NCI-H2171 (cell line): Measurements from ENCODE around the gene ASMTL.
"Not testable (repeated sequence)": the region's sequence is repeated elsewhere in the genome, so short reads cannot be mapped to it uniquely, and the experiment has no call there.

Experiments
- DNase-seq: peaks from one replicate; lab custom pipeline; 2025; lab: John Stamatoyannopoulos, UW

ASMTL gene

DNA sequence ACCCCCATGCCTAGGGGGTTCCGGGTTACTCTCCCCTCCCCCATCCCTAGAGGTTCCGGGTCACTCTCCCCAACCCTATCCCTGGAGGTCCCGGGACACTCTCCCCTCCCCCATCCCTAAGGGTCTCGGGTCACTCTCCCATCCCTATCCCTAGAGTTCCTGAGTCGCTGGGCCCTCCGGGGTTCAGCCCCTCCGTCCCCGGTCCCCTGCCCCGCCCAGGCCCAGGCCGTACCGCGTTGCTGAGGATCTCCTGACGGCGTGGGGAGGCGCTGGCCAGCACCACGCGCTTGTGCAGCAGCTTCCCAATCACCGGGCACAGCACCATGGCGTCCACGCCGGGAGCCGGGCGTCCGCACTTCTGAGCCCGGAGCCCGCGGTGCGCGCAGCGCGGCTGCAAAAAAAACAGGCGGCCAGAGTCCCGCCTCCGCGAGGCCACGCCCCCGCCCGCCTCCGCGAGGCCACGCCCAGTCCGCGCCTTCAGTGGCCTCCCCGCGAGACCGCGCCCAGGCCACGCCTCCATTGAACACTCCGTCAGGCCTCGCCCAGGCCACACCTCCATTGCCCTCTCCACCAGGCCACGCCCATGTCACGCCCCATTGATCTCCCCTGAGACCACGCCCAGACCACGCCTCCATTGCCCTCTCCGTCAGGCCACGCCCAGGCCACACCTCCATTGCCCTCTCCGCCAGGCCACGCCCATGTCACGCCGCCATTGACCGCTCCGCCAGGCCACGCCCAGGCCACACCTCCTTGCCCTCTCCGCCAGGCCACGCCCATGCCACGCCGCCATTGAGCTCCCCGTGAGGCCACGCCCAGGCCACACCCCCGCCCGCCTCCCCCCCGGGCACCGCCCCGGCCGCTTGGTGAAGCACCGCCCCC, at the start of gene ASMTL:
Gene ASMTL (minus strand): TSS at position 394 of the 879 bp plus-strand sequence. CDS start 69 bp downstream, at position 325.
- no peak for DNase-seq

GRCh38 chrX:1502241-1502640, 49.5 kb upstream of the ASMTL start:
- peak; percentile 0 for DNase-seq

- no peak for DNase-seq
These were observed 48.3 kb upstream of the ASMTL start for GRCh38 chrX:1500701-1501624.

DNA sequence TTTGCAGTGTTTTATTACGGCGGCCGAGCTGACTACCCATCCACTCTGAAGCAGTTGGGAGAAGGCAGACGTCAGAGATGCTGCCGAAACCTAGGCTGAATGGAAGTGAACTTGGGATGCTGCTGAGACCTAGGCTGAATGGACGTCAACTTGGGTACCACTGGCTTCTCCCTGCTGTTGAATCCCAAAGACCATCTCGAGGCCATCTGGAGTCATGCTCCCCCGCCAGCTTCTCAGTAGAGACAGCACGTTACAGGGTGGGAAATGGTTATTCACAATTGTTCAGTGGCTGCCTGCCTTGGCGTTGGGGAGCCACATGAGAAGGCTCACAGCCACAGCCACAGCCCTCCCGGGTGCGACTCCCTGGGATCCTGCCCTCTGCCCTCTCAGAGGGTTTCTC, 43.4 kb upstream of the ASMTL start:
- DNase-seq, result no peak

- no peak for DNase-seq
These were observed 41.3 kb upstream of the ASMTL start for GRCh38 chrX:1493877-1494510.

DNA sequence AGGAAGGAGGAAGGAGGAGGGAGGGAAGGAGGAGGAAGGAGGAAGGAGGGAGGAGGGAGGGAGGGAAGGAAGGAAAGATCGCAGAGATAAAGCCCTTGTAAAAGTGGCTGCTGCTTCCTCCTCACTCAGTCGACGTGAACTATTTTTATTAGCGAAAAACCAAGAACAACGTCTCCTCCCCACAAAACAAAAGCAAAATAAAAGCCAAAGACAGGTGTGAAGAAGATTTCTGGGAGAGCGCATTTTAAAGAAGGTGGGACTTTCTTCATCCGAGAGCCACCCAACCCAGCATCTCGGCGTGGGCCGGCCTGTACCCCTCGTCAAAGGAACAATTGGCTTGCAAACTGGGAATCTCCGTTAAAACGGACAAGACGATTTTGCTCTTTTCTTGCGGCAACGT, 40.7 kb upstream of the ASMTL start:
- DNase-seq, result no peak

- DNase-seq, result no peak
These were observed 39.8 kb upstream of the ASMTL start for GRCh38 chrX:1492421-1493012.

DNA sequence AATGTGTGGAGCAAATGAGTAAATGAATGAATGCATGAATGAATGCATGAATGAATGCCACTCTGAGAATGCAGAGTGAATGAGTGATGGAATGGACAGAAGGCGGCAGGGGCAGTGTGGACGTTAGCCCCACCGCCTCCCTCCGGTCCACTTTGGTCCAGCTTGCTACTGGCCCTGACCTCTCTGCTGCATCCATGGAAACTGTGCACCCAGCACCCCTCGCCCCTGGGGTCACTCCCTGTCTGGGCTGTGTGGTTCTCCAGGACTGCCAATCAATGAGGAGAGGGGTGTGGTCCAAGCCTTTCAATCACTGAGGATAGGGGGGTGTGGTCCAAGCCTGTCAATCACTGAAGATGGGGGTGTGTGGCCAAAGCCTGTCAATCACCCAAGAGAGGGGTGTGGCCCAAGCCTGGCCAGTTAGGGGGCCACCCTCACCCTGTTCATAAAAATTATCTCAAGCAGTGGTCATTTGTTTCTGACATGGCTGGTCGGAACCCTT, 39.2 kb upstream of the ASMTL start:
- DNase-seq, result no peak

- DNase-seq, result not testable (repeated sequence)
These were observed 38.5 kb upstream of the ASMTL start for GRCh38 chrX:1491248-1491647.

GRCh38 chrX:1490723-1491122, 38.0 kb upstream of the ASMTL start:
- DNase-seq, result not testable (repeated sequence)

GRCh38 chrX:1489354-1489753, 36.6 kb upstream of the ASMTL start:
- DNase-seq, result not testable (repeated sequence)

GRCh38 chrX:1488745-1489144, 36.0 kb upstream of the ASMTL start:
- DNase-seq, result no peak

DNA sequence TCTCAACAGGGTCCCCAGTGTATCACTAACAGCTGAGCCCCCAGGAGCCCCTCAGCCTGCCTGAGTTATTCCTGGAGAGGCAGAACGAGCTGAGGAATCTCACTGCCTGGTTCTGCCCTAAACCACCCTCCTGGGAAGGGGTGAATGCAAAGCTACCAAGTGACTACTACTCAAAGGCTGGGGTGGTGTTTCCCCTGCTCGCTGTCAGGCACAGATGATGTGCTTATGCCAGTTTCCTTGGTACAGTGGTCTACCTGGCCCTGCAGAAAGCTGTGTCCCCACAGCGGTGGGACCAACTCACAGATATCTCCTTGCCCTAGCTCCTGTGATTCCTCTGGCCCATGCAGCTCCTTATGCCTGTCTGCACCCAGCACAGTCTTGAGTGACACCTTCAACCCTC, 35.4 kb upstream of the ASMTL start:
- no peak for DNase-seq

GRCh38 chrX:1487401-1487800, 34.7 kb upstream of the ASMTL start:
- DNase-seq, result no peak

DNA sequence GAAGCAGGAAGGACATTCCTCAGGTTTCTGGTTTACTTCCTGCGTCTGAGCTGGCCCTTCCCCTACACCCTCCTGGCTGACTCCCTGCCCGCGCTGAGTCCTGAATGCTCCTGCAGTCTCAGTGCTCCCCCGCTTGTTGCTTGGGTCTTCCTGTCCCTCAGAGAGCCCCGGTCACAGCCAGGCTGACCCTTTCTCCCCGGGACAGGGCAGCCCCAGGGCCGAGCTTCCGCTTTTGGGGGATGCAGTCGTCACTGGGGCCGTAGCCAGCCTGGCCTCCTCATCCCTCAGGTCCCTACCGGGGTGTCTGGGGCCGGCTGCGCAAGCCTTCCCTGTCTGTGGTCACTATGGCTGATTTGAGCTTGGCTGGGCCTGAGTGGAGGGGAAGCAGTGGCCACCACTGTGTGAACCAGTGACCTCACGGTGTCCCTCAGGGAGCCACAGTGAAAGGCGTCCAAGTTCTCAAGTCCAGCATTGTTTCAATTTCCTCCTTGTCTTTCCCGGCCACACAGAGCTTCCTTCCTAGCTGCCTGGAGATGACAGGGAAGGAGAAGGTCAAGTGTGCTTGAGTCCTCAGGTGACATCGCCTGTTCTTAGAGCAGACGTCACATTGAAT, 34.1 kb upstream of the ASMTL start:
- no peak for DNase-seq

GRCh38 chrX:1486177-1486576, 33.5 kb upstream of the ASMTL start:
- no peak for DNase-seq

GRCh38 chrX:1485033-1485432, 32.3 kb upstream of the ASMTL start:
- DNase-seq, result no peak

- DNase-seq, result no peak
These were observed 31.9 kb upstream of the ASMTL start for GRCh38 chrX:1484638-1485019.

- DNase-seq, result no peak
These were observed 31.3 kb upstream of the ASMTL start for GRCh38 chrX:1483843-1484637.

- not testable (repeated sequence) for DNase-seq
These were observed 29.8 kb upstream of the ASMTL start for GRCh38 chrX:1482530-1482928.
